Transverse colon (tissue), 3 donors: ENCODE results near the gene KLHL29.

Experiments used
- POLR2A ChIP-seq: fragments of 450-650 bp; IDR thresholded peaks from one replicate; pipeline ENCODE4 v1.6.1; 2016; ENCODE audit warnings: antibody characterized with exemption, mild to moderate bottlenecking, moderate library complexity
- POLR2AphosphoS5 ChIP-seq, 3 donors: sonication (generic); formaldehyde crosslinking; IDR thresholded peaks; one replicate each; pipeline ENCODE4 v1.6.1; 2016; ENCODE audit warnings: antibody characterized with exemption in 3 of 3

DNA sequence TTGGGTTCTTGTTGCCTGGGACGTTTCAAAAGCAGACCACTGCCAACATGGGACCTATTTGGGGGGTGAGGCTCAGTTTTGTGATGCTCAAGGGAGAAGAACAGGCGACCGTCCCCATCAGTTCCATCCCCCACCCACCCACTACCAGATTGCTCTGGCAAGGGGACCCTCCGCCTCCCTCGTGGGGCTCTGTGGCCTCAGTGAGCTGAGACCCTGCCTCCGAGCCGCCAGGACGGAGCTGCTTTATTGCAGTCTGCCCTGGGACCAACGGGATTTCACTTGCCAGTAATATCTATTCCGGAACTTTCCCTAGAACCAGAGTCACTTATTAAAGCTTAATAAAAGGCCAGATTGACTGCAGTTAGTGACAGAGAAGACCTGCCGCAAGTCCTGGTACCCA is 146.3 kb downstream of the KLHL29 start:
- TF ChIP-seq POLR2AphosphoS5 (IDR thresholded peaks at IDR 0.05) (no peak), POLR2A (no peak)
